ENCODE results near the gene SCO1. TPM values are rescaled to one million over a fixed set of nuclear protein-coding genes. Genes with fewer than 3 reads are reported as not detected.
A peak's percentile ranks its signal among the peaks of the same experiment; 100 is the strongest.

Gene SCO1
- polyA plus RNA-seq, 2 donors = 4.9 to 14.3 TPM

GRCh38 chr17:10728331-10728892 lies 31.1 kb upstream of the SCO1 start:
- WGBS, 2 donors = 94 to 96% methylated on average over 10 of the region's 10 CpGs
- Histone ChIP-seq H3K9me3 (ENCODE audit: control insufficient read depth in 2 of 2, insufficient read depth in 1 of 2, low read depth in 1 of 2, low read length in 1 of 2) (no peaks in the 10 kb centered on the region), H3K36me3 (ENCODE audit: control insufficient read depth in 2 of 2, insufficient read depth in 2 of 2, low read length in 1 of 2) (peaks cover 0 to 3% of the 10 kb centered on the region in 2 donors), H3K27ac (ENCODE audit: low read depth in 2 of 2, low read length in 1 of 2) (no peak overlapping the region), H3K27me3 (ENCODE audit: control insufficient read depth in 1 of 2, insufficient read depth in 2 of 2, low read length in 2 of 2) (no peaks in the 10 kb centered on the region), H3K4me3 (ENCODE audit: low read depth in 1 of 2, low read length in 2 of 2) (no peak overlapping the region), H3K4me1 (ENCODE audit: control insufficient read depth in 2 of 2, insufficient read depth in 2 of 2, low read length in 1 of 2) (no peaks in the 10 kb centered on the region)

- Histone ChIP-seq H3K9me3 (ENCODE audit: control insufficient read depth in 2 of 2, insufficient read depth in 1 of 2, low read depth in 1 of 2, low read length in 1 of 2) (no peaks in the 10 kb centered on the region), H3K4me3 (ENCODE audit: low read depth in 1 of 2, low read length in 2 of 2) (no peak overlapping the region), H3K36me3 (ENCODE audit: control insufficient read depth in 2 of 2, insufficient read depth in 2 of 2, low read length in 1 of 2) (peaks cover 2 to 3% of the 10 kb centered on the region in 2 donors), H3K4me1 (ENCODE audit: control insufficient read depth in 2 of 2, insufficient read depth in 2 of 2, low read length in 1 of 2) (no peaks in the 10 kb centered on the region), H3K27ac (ENCODE audit: low read depth in 2 of 2, low read length in 1 of 2) (no peak overlapping the region), H3K27me3 (ENCODE audit: control insufficient read depth in 1 of 2, insufficient read depth in 2 of 2, low read length in 2 of 2) (no peaks in the 10 kb centered on the region)
- WGBS, 2 donors = 79 to 85% methylated on average over 5 of the region's 5 CpGs
Measured at GRCh38 chr17:10727192-10727591, 29.9 kb upstream of the SCO1 start.

- 53 to 64% methylated on average over 2 of the region's 2 CpGs for WGBS, 2 donors
Measured at GRCh38 chr17:10726196-10726595, 28.9 kb upstream of the SCO1 start.

GRCh38 chr17:10725262-10725661 lies 27.9 kb upstream of the SCO1 start:
- no peaks in the 10 kb centered on the region for H3K27me3 ChIP-seq (ENCODE audit: control insufficient read depth in 1 of 2, insufficient read depth in 2 of 2, low read length in 2 of 2)
- no peak overlapping the region for H3K4me3 ChIP-seq (ENCODE audit: low read depth in 1 of 2, low read length in 2 of 2)
- H3K27ac ChIP-seq (ENCODE audit: low read depth in 2 of 2, low read length in 1 of 2) = peak overlapping the region in 1 of 2 donors; percentile 19
- no peaks in the 10 kb centered on the region for H3K4me1 ChIP-seq (ENCODE audit: control insufficient read depth in 2 of 2, insufficient read depth in 2 of 2, low read length in 1 of 2)
- peaks cover 2 to 3% of the 10 kb centered on the region in 2 donors for H3K36me3 ChIP-seq (ENCODE audit: control insufficient read depth in 2 of 2, insufficient read depth in 2 of 2, low read length in 1 of 2)
- WGBS, 2 donors = 74 to 83% methylated on average over 3 of the region's 3 CpGs
- H3K9me3 ChIP-seq (ENCODE audit: control insufficient read depth in 2 of 2, insufficient read depth in 1 of 2, low read depth in 1 of 2, low read length in 1 of 2) = no peaks in the 10 kb centered on the region

More at GRCh38 chr17:10726196-10726595, 28.9 kb upstream of the SCO1 start:
- Histone ChIP-seq H3K36me3 (ENCODE audit: control insufficient read depth in 2 of 2, insufficient read depth in 2 of 2, low read length in 1 of 2) (peaks cover 2 to 3% of the 10 kb centered on the region in 2 donors), H3K4me3 (ENCODE audit: low read depth in 1 of 2, low read length in 2 of 2) (no peak overlapping the region), H3K9me3 (ENCODE audit: control insufficient read depth in 2 of 2, insufficient read depth in 1 of 2, low read depth in 1 of 2, low read length in 1 of 2) (no peaks in the 10 kb centered on the region), H3K4me1 (ENCODE audit: control insufficient read depth in 2 of 2, insufficient read depth in 2 of 2, low read length in 1 of 2) (no peaks in the 10 kb centered on the region), H3K27me3 (ENCODE audit: control insufficient read depth in 1 of 2, insufficient read depth in 2 of 2, low read length in 2 of 2) (no peaks in the 10 kb centered on the region), H3K27ac (ENCODE audit: low read depth in 2 of 2, low read length in 1 of 2) (no peak overlapping the region)

GRCh38 chr17:10724546-10725195 lies 27.3 kb upstream of the SCO1 start:
- Histone ChIP-seq H3K4me1 (ENCODE audit: control insufficient read depth in 2 of 2, insufficient read depth in 2 of 2, low read length in 1 of 2) (no peaks in the 10 kb centered on the region), H3K4me3 (ENCODE audit: low read depth in 1 of 2, low read length in 2 of 2) (no peak overlapping the region), H3K27ac (ENCODE audit: low read depth in 2 of 2, low read length in 1 of 2) (no peak overlapping the region), H3K9me3 (ENCODE audit: control insufficient read depth in 2 of 2, insufficient read depth in 1 of 2, low read depth in 1 of 2, low read length in 1 of 2) (no peaks in the 10 kb centered on the region), H3K27me3 (ENCODE audit: control insufficient read depth in 1 of 2, insufficient read depth in 2 of 2, low read length in 2 of 2) (no peaks in the 10 kb centered on the region), H3K36me3 (ENCODE audit: control insufficient read depth in 2 of 2, insufficient read depth in 2 of 2, low read length in 1 of 2) (peaks cover 2 to 3% of the 10 kb centered on the region in 2 donors)
- 83 to 91% methylated on average over 11 of the region's 11 CpGs for WGBS, 2 donors

GRCh38 chr17:10718547-10718946 lies 21.2 kb upstream of the SCO1 start:
- no peaks in the 10 kb centered on the region for H3K27me3 ChIP-seq (ENCODE audit: control insufficient read depth in 1 of 2, insufficient read depth in 2 of 2, low read length in 2 of 2)
- H3K4me3 ChIP-seq (ENCODE audit: low read depth in 1 of 2, low read length in 2 of 2) = no peak overlapping the region
- H3K36me3 ChIP-seq (ENCODE audit: control insufficient read depth in 2 of 2, insufficient read depth in 2 of 2, low read length in 1 of 2) = peaks cover 0 to 2% of the 10 kb centered on the region in 2 donors
- H3K9me3 ChIP-seq (ENCODE audit: control insufficient read depth in 2 of 2, insufficient read depth in 1 of 2, low read depth in 1 of 2, low read length in 1 of 2) = no peaks in the 10 kb centered on the region
- WGBS, 2 donors = 33 to 51% methylated on average over 1 of the region's 1 CpG
- H3K4me1 ChIP-seq (ENCODE audit: control insufficient read depth in 2 of 2, insufficient read depth in 2 of 2, low read length in 1 of 2) = no peaks in the 10 kb centered on the region
- H3K27ac ChIP-seq (ENCODE audit: low read depth in 2 of 2, low read length in 1 of 2) = no peak overlapping the region

GRCh38 chr17:10716218-10716617 lies 18.9 kb upstream of the SCO1 start:
- WGBS, 2 donors = 82 to 90% methylated on average over 10 of the region's 10 CpGs

GRCh38 chr17:10713318-10713717 lies 16.0 kb upstream of the SCO1 start:
- WGBS, 2 donors = 88 to 97% methylated on average over 2 of the region's 2 CpGs
- no peaks in the 10 kb centered on the region for H3K4me1 ChIP-seq (ENCODE audit: control insufficient read depth in 2 of 2, insufficient read depth in 2 of 2, low read length in 1 of 2)
- H3K27me3 ChIP-seq (ENCODE audit: control insufficient read depth in 1 of 2, insufficient read depth in 2 of 2, low read length in 2 of 2) = no peaks in the 10 kb centered on the region
- no peak overlapping the region for H3K27ac ChIP-seq (ENCODE audit: low read depth in 2 of 2, low read length in 1 of 2)
- peaks cover 4 to 15% of the 10 kb centered on the region in 2 donors for H3K36me3 ChIP-seq (ENCODE audit: control insufficient read depth in 2 of 2, insufficient read depth in 2 of 2, low read length in 1 of 2)
- no peaks in the 10 kb centered on the region for H3K9me3 ChIP-seq (ENCODE audit: control insufficient read depth in 2 of 2, insufficient read depth in 1 of 2, low read depth in 1 of 2, low read length in 1 of 2)
- no peak overlapping the region for H3K4me3 ChIP-seq (ENCODE audit: low read depth in 1 of 2, low read length in 2 of 2)

More at GRCh38 chr17:10716218-10716617, 18.9 kb upstream of the SCO1 start:
- peaks cover 2 to 7% of the 10 kb centered on the region in 2 donors for H3K36me3 ChIP-seq (ENCODE audit: control insufficient read depth in 2 of 2, insufficient read depth in 2 of 2, low read length in 1 of 2)
- H3K27ac ChIP-seq (ENCODE audit: low read depth in 2 of 2, low read length in 1 of 2) = no peak overlapping the region
- H3K4me3 ChIP-seq (ENCODE audit: low read depth in 1 of 2, low read length in 2 of 2) = no peak overlapping the region
- no peaks in the 10 kb centered on the region for H3K4me1 ChIP-seq (ENCODE audit: control insufficient read depth in 2 of 2, insufficient read depth in 2 of 2, low read length in 1 of 2)
- H3K9me3 ChIP-seq (ENCODE audit: control insufficient read depth in 2 of 2, insufficient read depth in 1 of 2, low read depth in 1 of 2, low read length in 1 of 2) = no peaks in the 10 kb centered on the region
- H3K27me3 ChIP-seq (ENCODE audit: control insufficient read depth in 1 of 2, insufficient read depth in 2 of 2, low read length in 2 of 2) = no peaks in the 10 kb centered on the region

- WGBS, 2 donors = 86% methylated on average over 5 of the region's 5 CpGs
- Histone ChIP-seq H3K27me3 (ENCODE audit: control insufficient read depth in 1 of 2, insufficient read depth in 2 of 2, low read length in 2 of 2) (no peaks in the 10 kb centered on the region), H3K27ac (ENCODE audit: low read depth in 2 of 2, low read length in 1 of 2) (no peak overlapping the region), H3K9me3 (ENCODE audit: control insufficient read depth in 2 of 2, insufficient read depth in 1 of 2, low read depth in 1 of 2, low read length in 1 of 2) (no peaks in the 10 kb centered on the region), H3K36me3 (ENCODE audit: control insufficient read depth in 2 of 2, insufficient read depth in 2 of 2, low read length in 1 of 2) (peaks cover 2 to 7% of the 10 kb centered on the region in 2 donors), H3K4me1 (ENCODE audit: control insufficient read depth in 2 of 2, insufficient read depth in 2 of 2, low read length in 1 of 2) (peaks cover 0 to 3% of the 10 kb centered on the region in 2 donors), H3K4me3 (ENCODE audit: low read depth in 1 of 2, low read length in 2 of 2) (no peak overlapping the region)
Measured at GRCh38 chr17:10705727-10706126, 8.4 kb upstream of the SCO1 start.

GRCh38 chr17:10702574-10702973 lies 5.2 kb upstream of the SCO1 start:
- Histone ChIP-seq H3K36me3 (ENCODE audit: control insufficient read depth in 2 of 2, insufficient read depth in 2 of 2, low read length in 1 of 2) (peaks cover 0 to 2% of the 10 kb centered on the region in 2 donors), H3K27me3 (ENCODE audit: control insufficient read depth in 1 of 2, insufficient read depth in 2 of 2, low read length in 2 of 2) (no peaks in the 10 kb centered on the region), H3K4me1 (ENCODE audit: control insufficient read depth in 2 of 2, insufficient read depth in 2 of 2, low read length in 1 of 2) (peaks cover 0 to 5% of the 10 kb centered on the region in 2 donors), H3K27ac (ENCODE audit: low read depth in 2 of 2, low read length in 1 of 2) (no peak overlapping the region), H3K4me3 (ENCODE audit: low read depth in 1 of 2, low read length in 2 of 2) (no peak overlapping the region), H3K9me3 (ENCODE audit: control insufficient read depth in 2 of 2, insufficient read depth in 1 of 2, low read depth in 1 of 2, low read length in 1 of 2) (no peaks in the 10 kb centered on the region)
- 73% methylated on average over 2 of the region's 2 CpGs for WGBS, 2 donors
